Caco-2 (cell line): ENCODE data around the gene SP2. TPM values are rescaled to one million over a fixed set of nuclear protein-coding genes. Genes with fewer than 3 reads are reported as not detected.

Experiments used
- BruUV-seq: library from RNA; stranded (reverse); fragments of 400-500 nt; replicated peaks from 2 replicates; lab custom pipeline; 2021; lab: Mats Ljungman, UMichigan
- CTCF ChIA-PET: fragments of 300-600 bp; sonication (Branson Sonifier 250); formaldehyde crosslinking; loops from one replicate; lab custom pipeline; 2022; ENCODE audit warnings: antibody characterized with exemption; lab: Charles Lee
- POLR2A ChIA-PET: fragments of 300-600 bp; sonication (Branson Sonifier 250); formaldehyde crosslinking; loops from one replicate; lab custom pipeline; 2022; ENCODE audit warnings: antibody characterized with exemption; lab: Charles Lee
- DNase-seq, 2 experiments: peaks; one replicate each; pipeline versions ENCODE4 v3.0.0 to v3.0.0-alpha.2; 2020 to 2022
- H3K27me3 ChIP-seq: replicated peaks from 2 replicates; pipeline ENCODE4 v1.6.0; 2011; ENCODE audit warnings: low read length; ENCODE audit not compliant: control insufficient read depth, insufficient read depth
- H3K36me3 ChIP-seq: 2 replicates; pipeline ENCODE4 v1.5.1; 2011; ENCODE audit warnings: low read length; ENCODE audit not compliant: control insufficient read depth, insufficient read depth
- H3K4me1 ChIP-seq: fragments of 250-450 bp; sonication (Bioruptor Pico); 2 replicates; pipeline ENCODE4 v1.5.1; 2020; ENCODE audit warnings: mild to moderate bottlenecking
- H3K4me3 ChIP-seq: 2 replicates; pipeline ENCODE4 v1.5.1; 2011; ENCODE audit warnings: low read depth, mild to moderate bottlenecking, control low read depth, low read length
- H3K9me3 ChIP-seq: fragments of 250-450 bp; sonication (Bioruptor Pico); 2 replicates; pipeline ENCODE4 v1.5.1; 2020; ENCODE audit warnings: mild to moderate bottlenecking, moderate library complexity
- H3K27ac Mint-ChIP-seq: one replicate; pipeline ENCODE4 v1.8.0; 2022; ENCODE audit warnings: mixed read lengths; ENCODE audit not compliant: unreplicated experiment
- H3K27me3 Mint-ChIP-seq: one replicate; pipeline ENCODE4 v1.8.0; 2022; ENCODE audit warnings: mixed read lengths; ENCODE audit not compliant: insufficient read depth, unreplicated experiment
- H3K36me3 Mint-ChIP-seq: one replicate; pipeline ENCODE4 v1.8.0; 2022; ENCODE audit warnings: mild to moderate bottlenecking, mixed read lengths; ENCODE audit not compliant: insufficient read depth, unreplicated experiment
- H3K4me1 Mint-ChIP-seq: one replicate; pipeline ENCODE4 v1.8.0; 2022; ENCODE audit warnings: low read depth, mixed read lengths; ENCODE audit not compliant: unreplicated experiment
- H3K4me3 Mint-ChIP-seq: one replicate; pipeline ENCODE4 v1.8.0; 2022; ENCODE audit warnings: mild to moderate bottlenecking, moderate library complexity, mixed read lengths; ENCODE audit not compliant: unreplicated experiment
- H3K9me3 Mint-ChIP-seq: one replicate; pipeline ENCODE4 v1.8.0; 2022; ENCODE audit warnings: mixed read lengths; ENCODE audit not compliant: unreplicated experiment
- CTCF ChIP-seq, 2 experiments: fragments of 200-600 bp in 1 of 2; IDR thresholded peaks; 1 replicate in 1 of 2; 2 replicates in 1 of 2; pipeline versions ENCODE4 v1.5.1 to v1.8.0; 2011 to 2022; ENCODE audit warnings: antibody characterized with exemption in 1 of 2, control low read depth in 1 of 2, inconsistent platforms in 1 of 2, low read depth in 1 of 2, low read length in 1 of 2, mild to moderate bottlenecking in 1 of 2, moderate library complexity in 1 of 2; ENCODE audit not compliant: insufficient read depth in 1 of 2, severe bottlenecking in 1 of 2, unreplicated experiment in 1 of 2
- intact Hi-C: fragments of 100-400 bp; cut with micrococcal nuclease; formaldehyde crosslinking; loops from one replicate; pipeline ENCODE4 v1.10.0; 2022; ENCODE audit not compliant: unreplicated experiment
- total RNA-seq: library from RNA; stranded (reverse); gene quantifications from 2 replicates; pipeline ENCODE4 v1.2.3, GENCODE V29; 2022

The SP2 gene
- total RNA-seq, 1 experiment from 2014 or later = 25.2 TPM

- no peak for DNase-seq
- H3K9me3 Mint-ChIP-seq = no peaks in the 10 kb centered on the region
- intact Hi-C loops = loop anchor here (1.0 to 2.0 kb wide), 2 partner anchors 14 to 33 kb away; partner anchors contain the start of gene SP6
- ChIA-PET CTCF (interaction anchor here (0.8 to 15.7 kb wide), 15 partner anchors 8 to 151 kb away, joined by 3 to 904 read pairs (median 5); partner anchors contain the start of genes CDK5RAP3, LRRC46, MRPL10 and OSBPL7), POLR2A (interaction anchor here (0.5 to 3.5 kb wide), 12 partner anchors 11 to 915 kb away, joined by 3 to 37 read pairs (median 6); partner anchors contain the start of genes LRRC46, MRPL10, NFE2L1 and PNPO)
- Histone ChIP-seq H3K4me3 (no peak overlapping the region), H3K4me1 (peaks cover 52% of the 10 kb centered on the region), H3K27me3 (no peaks in the 10 kb centered on the region), H3K9me3 (no peaks in the 10 kb centered on the region), H3K36me3 (no peaks in the 10 kb centered on the region)
- no TSS peak for BruUV-seq
- H3K27ac Mint-ChIP-seq = peak overlapping the region; percentile 1
- no peak for TF ChIP-seq CTCF (IDR thresholded peaks at IDR 0.05; ENCODE audit: insufficient read depth in 1 of 2, low read depth in 1 of 2, low read length in 1 of 2, severe bottlenecking in 1 of 2, unreplicated experiment in 1 of 2)
- peak overlapping the region; percentile 62 for H3K4me3 Mint-ChIP-seq
- H3K4me1 Mint-ChIP-seq = peaks cover 30% of the 10 kb centered on the region
- H3K27me3 Mint-ChIP-seq = no peaks in the 10 kb centered on the region
- H3K36me3 Mint-ChIP-seq = peaks cover 7% of the 10 kb centered on the region
These were observed 11.7 kb upstream of the SP2 start for GRCh38 chr17:47884427-47884740.

GRCh38 chr17:47884905-47885730, 10.9 kb upstream of the SP2 start:
- Mint-ChIP-seq H3K36me3 (peaks cover 7% of the 10 kb centered on the region), H3K4me1 (peaks cover 33% of the 10 kb centered on the region), H3K4me3 (peak overlapping the region; percentile 62), H3K27me3 (no peaks in the 10 kb centered on the region), H3K9me3 (no peaks in the 10 kb centered on the region), H3K27ac (peak overlapping the region; percentile 1)
- H3K36me3 ChIP-seq = no peaks in the 10 kb centered on the region
- intact Hi-C loops = loop anchor here (1.0 to 2.0 kb wide), 3 partner anchors 14 to 44 kb away; partner anchors contain the start of genes SCRN2 and SP6
- POLR2A ChIA-PET = interaction anchor here (0.5 to 3.5 kb wide), 9 partner anchors 9 to 138 kb away, joined by 4 to 37 read pairs (median 13); partner anchors contain the start of genes LRRC46, MRPL10, SCRN2 and SP2
- peak in 1 of 2 experiments; percentile 21 for TF ChIP-seq CTCF (IDR thresholded peaks at IDR 0.05; ENCODE audit: insufficient read depth in 1 of 2, low read depth in 1 of 2, low read length in 1 of 2, severe bottlenecking in 1 of 2, unreplicated experiment in 1 of 2)
- CTCF ChIA-PET = interaction anchor here (0.6 to 15.7 kb wide), 16 partner anchors 9 to 152 kb away, joined by 3 to 904 read pairs (median 5); partner anchors contain the start of genes CDK5RAP3, LRRC46, MRPL10 and OSBPL7
- H3K27me3 ChIP-seq = no peaks in the 10 kb centered on the region
- H3K4me3 ChIP-seq = 0 out of 2 replicates have a peak overlapping the region, but pooled peaks have one; percentile 0
- no peaks in the 10 kb centered on the region for H3K9me3 ChIP-seq
- DNase-seq = peak; percentile 83 to 95
- peaks cover 52% of the 10 kb centered on the region for H3K4me1 ChIP-seq
- BruUV-seq = TSS peak; percentile 80

- intact Hi-C loops = no loop called here
- Mint-ChIP-seq H3K9me3 (no peaks in the 10 kb centered on the region), H3K4me3 (no peak overlapping the region), H3K27me3 (no peaks in the 10 kb centered on the region), H3K4me1 (peaks cover 33% of the 10 kb centered on the region), H3K27ac (no peak overlapping the region), H3K36me3 (peaks cover 7% of the 10 kb centered on the region)
- BruUV-seq = no TSS peak
- no peak for DNase-seq
- TF ChIP-seq CTCF (IDR thresholded peaks at IDR 0.05; ENCODE audit: insufficient read depth in 1 of 2, low read depth in 1 of 2, low read length in 1 of 2, severe bottlenecking in 1 of 2, unreplicated experiment in 1 of 2) = no peak
- H3K36me3 ChIP-seq = no peaks in the 10 kb centered on the region
- POLR2A ChIA-PET = no interaction called here
- no peaks in the 10 kb centered on the region for H3K27me3 ChIP-seq
- peaks cover 34% of the 10 kb centered on the region for H3K4me1 ChIP-seq
- CTCF ChIA-PET = interaction anchor here (2.6 to 15.7 kb wide), 2 partner anchors 43 to 57 kb away, joined by 18 to 904 read pairs; partner anchors contain the start of genes LRRC46, MRPL10, SCRN2 and SP6
- H3K4me3 ChIP-seq = no peak overlapping the region
- H3K9me3 ChIP-seq = no peaks in the 10 kb centered on the region
These were observed 7.7 kb upstream of the SP2 start for GRCh38 chr17:47888293-47888692.
